Measurements from ENCODE around the gene DDRGK1. TPM values are rescaled to one million over a fixed set of nuclear protein-coding genes. Genes with fewer than 3 reads are reported as not detected.

DDRGK1 gene
- total RNA-seq, 1 donor from 2014 or later: 29.1 TPM

DNA sequence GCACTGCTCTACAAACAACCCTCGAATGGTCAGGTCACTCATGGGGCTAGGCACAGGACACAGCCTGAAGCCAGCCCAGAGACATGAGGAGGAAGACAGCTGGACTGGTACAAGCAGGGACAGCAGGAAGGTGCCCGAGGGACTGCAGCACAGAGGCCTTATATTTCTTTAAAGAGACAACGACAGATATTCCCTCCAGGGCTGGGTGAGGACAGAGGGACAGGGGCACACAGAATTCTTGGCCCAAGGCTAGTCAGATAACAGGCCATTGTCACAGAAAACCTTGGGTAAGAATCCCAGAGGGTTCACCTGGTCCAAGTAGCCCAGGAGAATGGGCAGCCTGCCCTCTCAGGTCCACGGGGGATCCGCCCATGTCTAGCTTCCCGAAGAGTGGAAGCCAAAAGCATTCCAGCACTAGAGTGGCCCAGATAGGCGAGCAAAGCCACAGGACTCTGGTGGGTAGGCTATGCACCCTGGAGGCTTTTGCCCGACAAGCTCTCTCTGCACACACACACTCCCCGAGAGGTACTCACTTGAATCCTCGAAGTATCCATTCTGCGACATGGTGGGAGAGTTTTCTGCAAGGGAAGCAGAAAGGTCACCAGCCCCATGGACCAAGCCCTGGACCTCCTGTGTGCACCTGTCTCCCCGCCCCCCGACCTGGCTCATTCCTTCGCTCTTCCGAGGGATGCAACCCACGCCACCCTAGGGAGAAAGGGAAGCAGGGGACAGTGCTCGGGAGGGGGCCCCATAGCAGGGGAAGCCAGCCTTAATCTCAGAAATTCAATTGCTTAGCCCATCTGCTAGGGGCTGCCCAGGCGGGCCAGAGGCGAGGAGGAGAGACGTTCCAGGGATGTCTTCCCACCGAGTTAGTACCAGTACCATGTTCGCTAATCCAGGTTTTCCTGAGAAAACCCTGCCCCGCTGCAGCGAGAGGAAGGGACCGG, 32.8 kb upstream of the DDRGK1 start:
- no peak for DNase-seq (ENCODE audit: low spot score)
- intact Hi-C loops (cut with DNase I): no loop called here

DNA sequence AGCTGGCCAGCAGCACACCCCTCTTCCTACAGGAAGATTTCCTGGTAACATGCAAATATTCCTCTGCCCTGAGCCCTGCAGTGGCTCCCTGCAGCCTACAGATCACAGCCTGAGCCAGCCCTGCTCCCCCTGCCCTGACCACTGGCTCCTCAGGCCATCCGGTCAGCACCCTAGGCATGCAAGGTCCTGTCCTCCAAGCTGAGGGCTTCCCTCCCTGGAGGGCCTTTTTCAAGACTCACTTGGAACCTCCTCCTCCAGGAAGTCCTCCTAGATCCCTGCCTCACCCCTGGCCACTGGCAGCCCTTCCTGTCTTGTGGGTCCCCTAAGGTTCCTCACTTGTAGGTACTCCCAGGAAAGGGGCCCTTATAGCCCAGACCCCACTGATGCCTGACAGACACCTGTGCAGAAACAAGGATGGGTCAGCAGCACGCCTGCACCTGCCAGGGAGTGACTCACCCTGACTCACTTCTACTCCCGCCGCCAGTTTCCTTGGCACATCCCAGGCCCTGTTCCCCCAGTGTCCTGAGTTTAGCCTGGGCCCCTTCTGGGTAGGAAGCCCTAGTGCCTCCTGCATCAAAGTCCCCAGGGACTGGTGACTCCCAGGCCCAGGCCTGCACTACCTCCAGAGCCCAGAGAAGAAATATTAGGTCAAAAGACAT, 31.3 kb upstream of the DDRGK1 start:
- intact Hi-C loops (cut with DNase I): no loop called here
- no peak for DNase-seq (ENCODE audit: low spot score)

DNA sequence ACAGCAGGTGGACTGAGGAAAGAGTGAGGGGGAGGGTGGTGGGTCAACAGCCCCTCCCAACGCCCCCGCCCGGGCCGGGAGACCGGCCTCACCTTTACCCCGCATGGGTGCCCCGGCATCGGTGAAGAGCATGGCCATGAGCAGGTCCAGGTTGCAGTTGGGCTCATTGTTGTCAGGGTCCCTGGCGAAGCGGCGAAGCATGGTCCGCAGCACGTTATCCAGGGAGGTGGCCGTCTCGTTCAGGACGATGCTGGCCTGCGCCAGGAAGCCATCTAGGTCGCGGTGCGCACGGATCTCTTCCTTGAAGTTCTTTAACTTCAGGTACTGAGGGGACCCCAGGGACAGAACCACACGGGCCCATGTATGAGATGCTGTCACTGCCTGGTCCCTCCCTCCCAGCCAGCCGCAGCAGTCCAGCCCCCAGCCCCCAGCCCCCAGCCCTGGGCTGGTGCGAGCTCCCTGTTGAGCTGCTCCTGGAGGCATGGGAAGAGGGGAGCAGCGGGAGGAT, 29.6 kb upstream of the DDRGK1 start:
- no peak for DNase-seq (ENCODE audit: low spot score)
- intact Hi-C loops (cut with DNase I): no loop called here

DNA sequence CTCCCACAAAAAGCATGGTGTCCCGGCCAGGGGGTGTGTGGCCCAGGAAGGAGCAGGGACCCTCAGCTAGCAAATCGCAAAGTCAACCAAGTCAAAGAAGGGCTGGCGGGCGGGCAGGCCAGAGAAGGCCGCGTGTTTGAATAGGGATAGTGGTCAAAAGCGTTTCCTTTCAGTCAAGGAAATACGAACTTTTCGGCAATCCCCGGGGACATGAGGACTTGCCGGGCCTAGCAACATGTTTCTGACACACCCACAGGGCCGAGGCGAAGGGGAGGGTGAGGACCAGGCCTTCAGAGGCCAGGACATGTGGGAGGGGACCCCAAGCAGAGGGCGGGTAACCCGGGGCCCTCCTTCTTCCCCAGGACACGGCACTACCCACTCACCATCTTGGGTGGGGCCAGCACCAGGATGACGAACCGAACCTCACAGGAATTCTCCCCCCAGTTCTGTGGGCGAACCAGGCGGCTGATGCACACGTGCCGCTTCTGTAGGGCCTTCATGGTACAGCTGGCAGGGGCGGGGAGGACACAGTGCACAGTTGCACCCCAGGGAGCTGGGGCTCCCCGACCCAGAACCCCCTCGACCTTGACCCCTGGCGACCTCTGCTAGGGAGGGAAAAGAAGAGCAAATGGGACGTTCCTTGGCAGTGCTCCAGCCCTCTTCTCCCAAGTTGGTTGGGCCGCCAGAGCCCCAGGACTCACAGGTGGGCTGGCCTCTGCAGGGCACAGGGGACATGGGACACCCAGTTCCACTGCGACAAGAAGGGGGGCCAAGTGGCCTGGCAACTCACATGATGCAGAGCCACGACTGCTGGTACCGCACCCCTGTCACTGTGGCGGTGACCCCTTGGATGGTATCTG, 28.9 kb upstream of the DDRGK1 start:
- intact Hi-C loops (cut with DNase I): no loop called here
- DNase-seq (ENCODE audit: low spot score): no peak

DNA sequence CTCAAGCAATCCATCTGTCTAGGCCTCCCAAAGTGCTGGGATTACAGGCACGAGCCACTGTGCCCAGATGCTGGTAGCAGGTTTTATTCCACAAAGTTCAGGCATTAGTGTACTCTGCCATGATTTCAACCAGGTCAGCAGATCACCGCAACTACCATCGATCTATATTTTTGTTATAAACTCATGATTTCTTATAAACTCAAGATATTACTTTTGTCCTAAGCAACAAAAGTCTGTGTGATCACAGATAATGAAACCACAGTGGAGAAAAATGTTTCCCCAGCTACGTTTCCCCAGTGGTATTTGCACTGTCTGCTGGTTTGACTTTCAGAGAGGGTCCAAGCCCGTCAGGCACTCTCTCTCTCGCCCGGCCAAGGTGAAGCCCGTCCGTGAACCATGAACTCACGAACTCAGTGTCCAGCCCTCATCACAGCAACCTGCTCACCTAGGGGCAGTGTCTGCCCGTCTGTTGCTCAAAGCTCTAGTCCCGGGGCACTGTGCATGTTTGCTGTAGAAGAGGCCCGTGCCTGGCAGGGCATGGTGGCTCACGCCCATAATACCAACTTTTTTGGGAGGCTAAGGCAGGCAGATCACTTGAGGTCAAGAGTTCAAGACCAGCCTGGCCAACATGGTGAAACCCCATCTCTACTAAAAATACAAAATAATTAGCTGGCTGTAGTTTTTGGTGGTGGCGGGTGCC, 27.6 kb upstream of the DDRGK1 start:
- intact Hi-C loops (cut with DNase I): no loop called here
- no peak for DNase-seq (ENCODE audit: low spot score)

DNA sequence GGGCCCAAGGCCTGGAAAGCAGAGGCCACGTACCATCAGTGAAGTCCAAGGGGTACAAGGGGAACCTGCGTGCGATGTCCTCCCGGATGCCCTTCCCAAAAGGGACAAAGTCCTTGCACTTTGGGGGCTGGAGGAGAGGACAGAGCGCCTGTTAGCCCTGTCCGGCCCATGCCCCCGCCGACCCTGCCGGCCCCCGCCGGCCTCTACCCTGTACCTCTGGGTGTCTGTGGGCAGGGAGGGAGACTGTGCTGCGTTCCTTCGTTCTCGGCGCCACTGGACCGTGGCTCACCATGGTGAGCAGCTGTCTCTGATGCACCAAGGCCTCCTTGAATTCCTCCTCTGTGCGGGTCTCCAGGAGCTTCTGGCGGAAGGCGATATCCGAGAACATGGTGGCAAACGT, 26.6 kb upstream of the DDRGK1 start:
- intact Hi-C loops (cut with DNase I): no loop called here
- DNase-seq (ENCODE audit: low spot score): no peak

DNA sequence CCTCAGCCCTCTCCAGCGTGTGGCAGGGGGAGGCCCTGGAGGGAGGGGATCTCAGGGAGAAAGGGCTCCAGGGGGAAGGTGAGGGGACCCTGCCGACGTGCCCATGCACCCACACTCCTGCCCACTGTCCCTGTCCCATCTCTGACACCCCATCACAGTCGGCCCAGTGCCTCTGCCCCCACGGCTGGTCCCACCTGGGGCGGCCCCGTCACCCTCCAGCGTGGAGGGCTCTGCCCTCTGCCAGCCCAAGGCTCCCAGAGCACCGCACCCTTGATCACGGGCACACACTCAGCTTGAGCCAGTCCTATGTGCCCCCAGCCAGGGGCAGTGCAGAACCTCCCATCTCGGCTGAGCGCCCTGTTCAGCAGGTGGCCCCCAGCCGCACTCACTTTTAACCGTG, 25.3 kb upstream of the DDRGK1 start:
- intact Hi-C loops (cut with DNase I): no loop called here
- no peak for DNase-seq (ENCODE audit: low spot score)

DNA sequence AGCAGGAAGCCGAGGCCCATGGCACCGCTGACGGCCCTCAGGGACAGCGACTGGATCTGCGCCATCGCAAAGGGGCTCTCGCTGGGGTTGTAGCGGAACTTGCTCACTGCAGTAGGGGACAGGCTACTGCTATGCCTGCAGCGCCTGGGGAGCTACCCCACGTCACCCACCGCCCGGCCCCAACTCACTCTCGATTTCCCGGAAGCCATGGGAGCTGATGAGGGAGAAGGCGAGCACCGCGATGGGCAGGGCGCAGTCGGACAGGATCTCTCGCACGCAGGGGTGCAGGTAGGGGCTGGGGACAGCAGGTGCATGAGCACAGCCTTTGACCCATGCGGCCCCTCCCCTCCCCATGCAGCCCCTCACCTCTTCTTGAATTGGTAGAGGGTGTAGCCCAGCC, 24.7 kb upstream of the DDRGK1 start:
- DNase-seq (ENCODE audit: low spot score): no peak
- intact Hi-C loops (cut with DNase I): no loop called here

DNA sequence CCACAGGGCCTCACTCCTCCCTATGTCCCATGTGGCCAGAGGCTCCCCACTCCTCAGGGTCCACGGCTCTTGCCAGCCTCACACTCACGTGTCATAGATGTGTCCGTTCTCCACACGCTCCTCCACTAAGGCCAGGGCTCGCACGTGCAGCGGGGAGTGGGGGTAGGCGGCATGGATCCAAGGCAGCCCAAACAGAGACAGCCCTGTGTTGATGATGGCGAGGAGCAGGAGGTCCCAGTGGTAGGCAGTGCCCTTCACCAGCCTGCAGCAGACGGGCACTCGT, 24.2 kb upstream of the DDRGK1 start:
- intact Hi-C loops (cut with DNase I): no loop called here
- DNase-seq (ENCODE audit: low spot score): no peak

DNA sequence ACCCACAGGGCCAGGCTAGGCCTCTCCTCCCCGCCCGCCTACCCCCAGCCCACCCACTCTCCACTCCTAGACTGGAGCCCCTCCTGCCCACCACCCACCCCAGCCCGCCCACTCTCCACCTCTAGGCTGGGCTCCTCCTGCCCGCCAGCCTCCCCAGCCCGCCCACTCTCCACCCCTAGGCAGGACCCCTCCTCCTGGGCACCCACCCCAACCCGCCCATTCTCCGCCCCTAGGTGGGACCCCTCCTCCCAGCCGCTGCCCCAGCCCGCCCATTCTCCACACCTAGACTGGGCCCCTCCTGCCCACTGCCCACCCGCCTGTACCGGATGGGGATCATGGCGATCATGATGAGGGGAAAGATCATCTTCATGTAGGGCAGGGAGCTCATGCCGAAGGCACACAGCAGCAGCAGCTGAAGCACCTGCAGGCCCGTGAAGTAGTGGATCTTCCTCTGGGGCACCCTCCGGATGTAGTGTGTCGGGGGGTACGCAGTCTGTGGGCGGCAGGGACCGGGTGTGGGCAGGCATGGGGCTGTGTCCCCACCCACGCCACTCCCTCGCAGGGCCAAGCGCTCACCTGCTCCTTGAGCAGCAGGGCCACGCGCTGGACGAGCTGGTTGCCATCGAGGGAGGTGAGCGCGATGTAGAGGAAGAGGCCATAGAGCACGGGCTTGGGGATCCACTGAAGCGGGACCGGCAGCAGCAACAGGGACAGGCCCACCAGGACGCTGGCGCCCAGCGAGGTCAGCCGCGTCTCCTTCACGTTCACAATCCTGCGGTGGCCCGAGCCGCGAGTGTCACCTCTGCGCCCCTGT, 23.7 kb upstream of the DDRGK1 start:
- DNase-seq (ENCODE audit: low spot score): no peak
- intact Hi-C loops (cut with DNase I): no loop called here

DNA sequence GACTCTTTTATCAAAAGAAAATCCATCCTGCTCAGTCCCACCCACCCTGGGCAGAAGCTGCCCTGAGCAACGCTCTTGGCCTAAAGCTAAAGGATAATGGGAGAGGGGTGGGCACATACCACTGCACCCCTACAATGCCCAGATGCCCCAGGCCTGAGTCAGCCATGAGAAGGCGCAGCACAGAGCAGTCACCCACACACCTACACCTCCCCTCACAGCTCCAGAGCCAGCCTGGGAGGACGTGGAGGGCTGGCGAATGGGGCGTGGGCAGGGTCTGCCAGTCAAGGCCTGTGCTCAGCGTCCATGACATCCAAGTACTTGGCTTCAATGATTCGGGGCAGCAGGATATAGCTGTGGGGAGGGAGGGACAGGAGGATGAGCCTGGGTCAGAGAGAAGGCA, 23.0 kb upstream of the DDRGK1 start:
- intact Hi-C loops (cut with DNase I): no loop called here
- no peak for DNase-seq (ENCODE audit: low spot score)

DNA sequence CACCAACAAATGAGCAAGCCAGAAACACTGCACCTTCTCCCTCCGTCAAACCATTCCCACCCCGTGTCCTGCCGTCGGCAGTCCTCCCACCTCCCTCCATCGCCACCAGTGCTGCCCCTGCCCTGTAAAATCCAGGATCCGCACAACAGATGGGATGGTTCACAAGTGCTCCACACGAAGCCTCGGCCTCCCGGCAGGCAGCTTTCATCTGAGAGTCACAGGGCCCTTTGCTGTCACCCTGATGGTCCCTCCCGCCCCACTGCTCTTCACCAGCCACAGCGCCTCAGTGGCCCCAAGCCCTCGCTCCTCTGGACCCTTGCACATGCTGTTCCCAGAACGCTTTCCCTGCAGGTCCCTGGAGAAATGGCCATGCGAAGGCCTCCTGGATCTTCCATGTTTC, 22.4 kb upstream of the DDRGK1 start:
- intact Hi-C loops (cut with DNase I): no loop called here
- DNase-seq (ENCODE audit: low spot score): no peak

DNA sequence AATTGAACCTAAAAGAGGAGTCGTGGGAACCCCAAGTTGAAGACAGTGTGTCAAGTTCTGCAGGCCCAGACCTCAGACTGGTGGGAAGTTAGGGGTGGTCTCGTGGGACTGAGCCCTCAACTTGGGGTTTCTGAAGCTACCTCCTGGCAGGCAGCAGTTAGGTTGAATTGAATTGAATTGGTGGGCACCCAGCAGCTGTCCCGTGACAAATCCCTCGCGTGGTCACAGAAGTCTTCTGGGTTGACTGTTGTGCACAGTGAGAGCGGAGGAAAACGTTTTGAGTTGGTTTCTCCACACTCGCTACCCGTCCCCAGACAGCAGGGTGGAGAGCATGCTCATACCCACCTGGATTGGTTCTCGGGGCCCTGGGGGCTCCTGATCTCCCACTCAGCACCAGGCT, 21.6 kb upstream of the DDRGK1 start:
- intact Hi-C loops (cut with DNase I): no loop called here
- DNase-seq (ENCODE audit: low spot score): no peak

DNA sequence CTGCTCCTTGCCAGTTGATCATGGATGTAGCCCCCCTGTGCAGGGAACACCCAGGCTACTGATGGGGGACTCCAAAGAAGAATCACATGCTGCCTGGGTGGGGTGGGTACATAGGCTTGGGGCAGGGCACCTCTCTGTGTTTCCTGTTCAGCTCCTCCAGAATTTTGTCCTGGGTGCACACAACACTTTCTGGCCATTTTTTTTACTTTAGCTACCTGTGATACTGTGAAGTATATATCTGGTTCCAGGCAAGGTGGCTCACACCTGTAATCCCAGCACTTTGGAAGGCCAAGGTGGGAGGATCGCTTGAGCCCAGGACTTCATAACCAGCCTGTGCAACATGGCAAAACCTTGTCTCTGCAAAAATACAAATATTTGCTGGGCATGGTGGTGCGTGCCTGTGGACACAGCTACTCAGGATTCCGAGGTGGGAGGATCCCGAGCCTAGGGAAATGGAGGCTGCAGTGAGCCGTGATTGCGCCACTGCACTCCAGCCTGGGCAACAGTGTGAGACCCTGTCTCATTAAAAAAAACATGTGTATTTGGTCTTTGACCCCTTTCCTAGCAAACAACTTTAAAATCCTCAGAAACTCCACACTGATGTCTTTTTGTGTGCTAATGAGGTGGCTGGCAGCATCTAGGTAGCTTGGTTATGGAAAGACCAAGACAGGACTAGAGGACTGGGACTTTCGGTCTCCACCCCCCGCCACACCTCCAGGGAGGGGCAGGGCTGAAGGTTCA, 20.4 kb upstream of the DDRGK1 start:
- intact Hi-C loops (cut with DNase I): no loop called here
- DNase-seq (ENCODE audit: low spot score): no peak

DNA sequence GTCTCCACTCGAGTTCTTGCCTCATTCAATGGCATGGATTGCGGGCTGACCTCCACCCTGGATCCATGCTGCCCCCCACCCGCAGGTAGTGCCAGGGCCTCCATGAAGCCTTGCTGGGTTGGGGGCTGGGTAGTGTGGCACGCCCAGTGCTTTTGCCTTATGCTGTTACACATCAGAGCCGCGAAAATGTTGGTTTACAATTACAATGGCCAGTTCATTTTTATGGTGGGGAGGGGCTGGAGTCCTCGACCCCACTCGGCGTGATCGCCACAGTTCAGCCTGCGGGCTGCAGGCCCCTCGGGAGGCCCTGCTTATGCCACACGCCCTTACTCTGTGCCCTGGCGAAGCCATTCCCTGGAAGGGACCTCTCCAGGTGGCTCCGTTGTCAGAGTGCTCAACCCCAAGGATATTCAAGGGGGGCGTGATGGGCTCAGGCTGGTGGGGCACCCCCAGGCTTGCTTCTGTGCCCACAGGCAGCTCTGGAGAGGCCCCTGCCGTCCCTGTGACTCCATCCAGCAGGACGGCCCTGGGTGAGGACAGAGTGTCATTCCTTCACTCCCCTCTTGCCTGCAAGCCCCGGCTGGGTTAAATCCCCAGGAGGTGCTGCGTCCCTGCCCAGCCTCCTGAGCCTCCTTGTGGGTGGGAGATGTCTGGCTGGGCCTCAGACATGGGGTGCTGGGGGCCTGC, 19.7 kb upstream of the DDRGK1 start:
- no peak for DNase-seq (ENCODE audit: low spot score)
- intact Hi-C loops (cut with DNase I): no loop called here

DNA sequence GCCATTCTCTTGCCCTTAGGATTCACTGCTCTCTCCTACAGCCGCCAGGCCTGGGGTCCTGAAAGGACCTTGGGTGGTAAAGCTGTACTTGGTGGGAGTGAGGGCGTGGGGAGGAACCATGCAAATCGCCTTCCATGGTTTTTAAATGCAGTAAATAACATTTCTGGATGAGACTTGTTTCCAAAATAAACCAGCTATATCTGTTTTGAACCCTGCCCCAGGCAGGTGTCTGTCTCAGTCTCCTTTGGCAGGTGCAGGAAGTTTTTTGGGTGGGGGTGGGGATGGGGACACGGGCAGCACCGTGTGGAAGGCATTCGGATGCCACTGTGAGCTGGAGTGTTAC, 19.1 kb upstream of the DDRGK1 start:
- no peak for DNase-seq (ENCODE audit: low spot score)
- intact Hi-C loops (cut with DNase I): no loop called here

DNA sequence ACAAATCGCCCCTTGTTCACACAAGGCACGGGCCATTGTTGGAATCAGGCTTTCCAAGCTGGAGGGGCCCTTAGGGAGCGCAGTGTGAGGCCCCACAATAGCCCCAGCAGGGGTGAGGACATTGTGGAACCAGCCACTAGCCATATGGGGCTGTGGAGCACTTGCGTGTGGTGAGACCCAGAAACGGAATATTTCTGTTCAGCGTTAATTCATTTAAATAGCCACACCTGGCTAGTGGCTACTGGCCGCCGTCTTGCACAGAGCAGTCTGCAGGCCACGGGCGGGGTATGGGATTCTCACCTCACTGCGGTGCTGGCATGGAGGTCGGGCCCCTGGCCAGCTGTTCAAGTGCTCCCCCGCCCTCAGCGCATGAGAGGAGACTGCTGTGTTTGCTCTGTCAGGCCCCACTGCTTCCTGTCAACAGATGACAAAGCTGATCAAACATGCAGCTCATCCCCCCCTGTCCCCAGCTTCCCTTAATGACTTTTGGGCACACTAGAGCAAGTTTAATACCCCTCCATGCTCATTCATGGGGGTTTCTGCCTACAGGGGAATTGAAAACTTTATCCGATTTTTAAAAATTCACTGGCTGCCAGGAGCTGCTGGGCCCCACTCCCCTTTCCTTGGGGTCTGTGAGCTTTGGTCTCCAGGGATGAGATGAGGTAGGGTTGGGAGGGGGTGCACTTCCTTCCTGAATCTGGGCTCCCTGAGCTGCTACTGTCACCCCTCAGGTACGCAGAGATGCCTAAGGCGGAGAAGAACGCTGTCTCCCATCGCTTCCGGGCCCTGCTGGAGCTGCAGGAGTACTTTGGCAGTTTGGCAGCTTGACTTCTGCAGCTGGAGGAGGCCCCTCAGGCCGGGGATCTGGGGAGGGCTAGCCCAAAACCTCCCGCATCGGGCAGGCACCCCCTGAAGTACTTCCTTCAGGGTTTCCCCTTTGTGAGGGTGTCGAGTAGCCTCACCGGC, 18.4 kb upstream of the DDRGK1 start:
- intact Hi-C loops (cut with DNase I): no loop called here
- DNase-seq (ENCODE audit: low spot score): no peak

Data from cardiac septum (tissue), 1 donor.